IMR-90 (cell line): ENCODE data around the gene PPHLN1. TPM values are rescaled to one million over a fixed set of nuclear protein-coding genes. Genes with fewer than 3 reads are reported as not detected.

Experiments used
- ATAC-seq: fragments of 200-7000 bp; cut with Tn5 transposase; 2 replicates; pipeline ENCODE4 v1.9.1; 2020; ENCODE audit warnings: low read depth, mild to moderate bottlenecking, moderate library complexity
- BruUV-seq: library from RNA; stranded (reverse); fragments of 400-500 nt; replicated peaks from 2 replicates; lab custom pipeline; 2021; lab: Mats Ljungman, UMichigan
- CTCF ChIA-PET: fragments of 300-600 bp; formaldehyde crosslinking; extraction: SDS; loops from one replicate; lab custom pipeline; 2021; ENCODE audit warnings: antibody characterized with exemption; lab: Yijun Ruan, JAX
- POLR2A ChIA-PET: fragments of 300-600 bp; sonication (Branson Sonifier 250); formaldehyde crosslinking; loops from one replicate; lab custom pipeline; 2022; ENCODE audit warnings: antibody characterized with exemption; ENCODE audit not compliant: unreplicated experiment; lab: Charles Lee
- DNase-seq: peaks from one replicate; pipeline ENCODE4 v3.0.0; 2013
- H2AFZ ChIP-seq: replicated peaks from 2 replicates; pipeline ENCODE3; 2013; ENCODE audit warnings: low read length, mild to moderate bottlenecking; ENCODE audit not compliant: poor library complexity
- H2AK5ac ChIP-seq: 2 replicates; pipeline ENCODE4 v1.6.1; 2013; ENCODE audit warnings: low read depth, low read length, inconsistent platforms
- H2AK9ac ChIP-seq: replicated peaks from 2 replicates; pipeline ENCODE3; 2013; ENCODE audit warnings: mild to moderate bottlenecking, low read depth, low read length, moderate library complexity; ENCODE audit not compliant: poor library complexity
- H2BK120ac ChIP-seq: 2 replicates; pipeline ENCODE4 v1.6.1; 2013; ENCODE audit warnings: low read depth, low read length, inconsistent platforms
- H2BK15ac ChIP-seq: 3 replicates; pipeline ENCODE4 v1.6.1; 2013; ENCODE audit warnings: low read depth, low read length, inconsistent platforms
- H2BK20ac ChIP-seq: 2 replicates; pipeline ENCODE4 v1.6.1; 2013; ENCODE audit warnings: low read depth, mild to moderate bottlenecking, inconsistent platforms, low read length, moderate library complexity
- H2BK5ac ChIP-seq: 2 replicates; pipeline ENCODE4 v1.6.1; 2013; ENCODE audit warnings: mild to moderate bottlenecking, low read depth, low read length, inconsistent platforms; ENCODE audit not compliant: poor library complexity, severe bottlenecking
- H3K14ac ChIP-seq: replicated peaks from 2 replicates; pipeline ENCODE4 v1.6.1; 2013; ENCODE audit warnings: low read depth, low read length, inconsistent platforms
- H3K18ac ChIP-seq: 2 replicates; pipeline ENCODE4 v1.6.1; 2013; ENCODE audit warnings: low read depth, low read length, control low read depth
- H3K23ac ChIP-seq: 2 replicates; pipeline ENCODE4 v1.6.1; 2013; ENCODE audit warnings: low read depth, low read length, inconsistent platforms
- H3K27ac ChIP-seq: 2 replicates; pipeline ENCODE4 v1.5.1; 2013; ENCODE audit warnings: mild to moderate bottlenecking, control low read depth, low read length; ENCODE audit not compliant: insufficient read depth
- H3K27me3 ChIP-seq: 2 replicates; pipeline ENCODE4 v1.6.1; 2013; ENCODE audit warnings: low read length; ENCODE audit not compliant: control insufficient read depth, insufficient read depth
- H3K36me3 ChIP-seq: 2 replicates; pipeline ENCODE4 v1.6.1; 2013; ENCODE audit warnings: low read length, mixed read lengths; ENCODE audit not compliant: control insufficient read depth, insufficient read depth
- H3K4ac ChIP-seq: 2 replicates; pipeline ENCODE4 v1.6.1; 2013; ENCODE audit warnings: low read depth, low read length, inconsistent platforms
- H3K4me1 ChIP-seq: 2 replicates; pipeline ENCODE4 v1.6.1; 2013; ENCODE audit warnings: low read length, mixed read lengths; ENCODE audit not compliant: control insufficient read depth, insufficient read depth
- H3K4me2 ChIP-seq: 2 replicates; pipeline ENCODE4 v1.6.1; 2013; ENCODE audit warnings: low read depth, mild to moderate bottlenecking, control low read depth, low read length, moderate library complexity
- H3K4me3 ChIP-seq: 2 replicates; pipeline ENCODE4 v1.5.1; 2013; ENCODE audit warnings: low read depth, mild to moderate bottlenecking, control low read depth, low read length, moderate library complexity; ENCODE audit not compliant: insufficient read depth
- H3K56ac ChIP-seq: 2 replicates; pipeline ENCODE4 v1.6.1; 2013; ENCODE audit warnings: low read length, inconsistent platforms; ENCODE audit not compliant: insufficient read depth; ENCODE audit errors: extremely low read depth
- H3K79me1 ChIP-seq, 2 experiments: 2 replicates each; pipeline ENCODE4 v1.6.1; 2013; ENCODE audit warnings: low read length in 2 of 2, inconsistent platforms in 1 of 2, low read depth in 1 of 2
- H3K9ac ChIP-seq: 2 replicates; pipeline ENCODE4 v1.6.1; 2013; ENCODE audit warnings: low read depth, low read length, control low read depth
- H3K9me1 ChIP-seq: 2 replicates; pipeline ENCODE4 v1.6.1; 2013; ENCODE audit warnings: low read length, inconsistent platforms; ENCODE audit not compliant: insufficient read depth
- H3K9me3 ChIP-seq: 2 replicates; pipeline ENCODE4 v1.6.1; 2013; ENCODE audit warnings: low read length; ENCODE audit not compliant: control insufficient read depth, insufficient read depth
- H4K20me1 ChIP-seq: 2 replicates; pipeline ENCODE4 v1.6.1; 2013; ENCODE audit warnings: low read length, inconsistent platforms; ENCODE audit not compliant: insufficient read depth
- H4K5ac ChIP-seq: 2 replicates; pipeline ENCODE4 v1.6.1; 2013; ENCODE audit warnings: mild to moderate bottlenecking, low read depth, low read length, control low read depth
- H4K8ac ChIP-seq, 2 experiments: 2 replicates each; pipeline ENCODE4 v1.6.1; 2013; ENCODE audit warnings: low read depth in 2 of 2, low read length in 2 of 2, control low read depth in 1 of 2, inconsistent platforms in 1 of 2
- H4K91ac ChIP-seq: 2 replicates; pipeline ENCODE4 v1.6.1; 2013; ENCODE audit warnings: low read depth, low read length, inconsistent platforms; ENCODE audit not compliant: insufficient read depth
- BHLHE40 ChIP-seq: fragments of 150-350 bp; IDR thresholded peaks from 2 replicates; pipeline ENCODE4 v1.6.1; 2016; ENCODE audit warnings: mild to moderate bottlenecking, low read depth, low read length
- CHD1 ChIP-seq: IDR thresholded peaks from 2 replicates; pipeline ENCODE4 v1.6.1; 2012; ENCODE audit warnings: low read depth, low read length, improper control_type of control experiment
- FOS ChIP-seq: fragments of 150-350 bp; IDR thresholded peaks from 2 replicates; pipeline ENCODE4 v1.6.1; 2016; ENCODE audit warnings: low read depth, low read length
- MAZ ChIP-seq: IDR thresholded peaks from 2 replicates; pipeline ENCODE4 v1.6.1; 2012; ENCODE audit warnings: low read depth, mild to moderate bottlenecking, low read length, improper control_type of control experiment, moderate library complexity, borderline replicate concordance
- MXI1 ChIP-seq: IDR thresholded peaks from 2 replicates; pipeline ENCODE4 v1.6.1; 2012; ENCODE audit warnings: low read depth, mild to moderate bottlenecking, low read length, moderate library complexity, borderline replicate concordance
- NFE2L2 ChIP-seq: fragments of 150-350 bp; IDR thresholded peaks from 2 replicates; pipeline ENCODE4 v1.6.1; 2016; ENCODE audit warnings: low read depth, mild to moderate bottlenecking, low read length
- POLR2A ChIP-seq: IDR thresholded peaks from 2 replicates; pipeline ENCODE4 v1.6.1; 2012; ENCODE audit warnings: mild to moderate bottlenecking, low read depth, low read length
- RAD21 ChIP-seq: IDR thresholded peaks from 2 replicates; pipeline ENCODE4 v1.6.1; 2012; ENCODE audit warnings: low read length, improper control_type of control experiment
- RCOR1 ChIP-seq: IDR thresholded peaks from 2 replicates; pipeline ENCODE4 v1.6.1; 2012; ENCODE audit warnings: mild to moderate bottlenecking, low read length, improper control_type of control experiment; ENCODE audit not compliant: insufficient replicate concordance
- RFX5 ChIP-seq: IDR thresholded peaks from 2 replicates; pipeline ENCODE4 v1.8.0; 2012; ENCODE audit warnings: low read depth, mild to moderate bottlenecking, low read length, moderate library complexity
- WGBS, 2 experiments: methylation state at CpG; one replicate each; pipeline versions ENCODE4 v1.1.5 to v1.1.7; 2013; ENCODE audit warnings: missing lambda C conversion rate in 2 of 2; ENCODE audit not compliant: insufficient read length in 1 of 2; ENCODE audit errors: extremely low coverage in 2 of 2; 5-methylcytosine and 5-hydroxymethylcytosine counted together
- dilution Hi-C: fragments of 300-500 bp; cut with HindIII; formaldehyde crosslinking; loops from one replicate; pipeline ENCODE4 v1.14.3; 2018; ENCODE audit warnings: low sequenced_read_pairs; ENCODE audit not compliant: unreplicated experiment
- in situ Hi-C: fragments of 300-500 bp; cut with MboI; formaldehyde crosslinking; loops from 3 replicates; pipeline ENCODE4 v1.14.3; 2019; ENCODE audit warnings: low sequenced_read_pairs, inconsistent platforms, mixed read lengths
- intact Hi-C: fragments of 100-400 bp; cut with micrococcal nuclease; formaldehyde crosslinking; loops from 2 replicates; pipeline ENCODE4 v1.10.0; 2022
- polyA plus RNA-seq, 3 experiments: library from polyadenylated mRNA; depleted of rRNA; stranded (reverse); fragments of >200 nt; gene quantifications; 2 replicates each; pipeline ENCODE4 v1.2.3, GENCODE V29; 2012; ENCODE audit warnings: low replicate concordance in 1 of 3
- total RNA-seq: library from RNA; depleted of rRNA; stranded (reverse); fragments of >200 nt; gene quantifications from 2 replicates; pipeline ENCODE4 v1.2.3, GENCODE V29; 2012
- TF ChIP-seq, protein P1 (sequence below): conservative IDR thresholded peaks from 2 replicates; pipeline ENCODE4 v1.5.1; 2012; ENCODE audit warnings: mild to moderate bottlenecking, low read depth, low read length, improper control_type of control experiment
- TF ChIP-seq, protein P2 (sequence below): fragments of 150-350 bp; IDR thresholded peaks from 2 replicates; pipeline ENCODE4 v1.6.1; 2017; ENCODE audit warnings: mild to moderate bottlenecking, antibody characterized with exemption, low read length, low read depth
- TF ChIP-seq, protein P3 (sequence below): fragments of 150-350 bp; IDR thresholded peaks from 2 replicates; pipeline ENCODE4 v1.6.1; 2016; ENCODE audit warnings: low read depth, mild to moderate bottlenecking, low read length, moderate library complexity, borderline replicate concordance

The PPHLN1 gene
- total and polyA plus RNA-seq, 2 of the 4 experiments (the other 2 are of a cell fraction) = 50.7 to 54.3 TPM

DNA sequence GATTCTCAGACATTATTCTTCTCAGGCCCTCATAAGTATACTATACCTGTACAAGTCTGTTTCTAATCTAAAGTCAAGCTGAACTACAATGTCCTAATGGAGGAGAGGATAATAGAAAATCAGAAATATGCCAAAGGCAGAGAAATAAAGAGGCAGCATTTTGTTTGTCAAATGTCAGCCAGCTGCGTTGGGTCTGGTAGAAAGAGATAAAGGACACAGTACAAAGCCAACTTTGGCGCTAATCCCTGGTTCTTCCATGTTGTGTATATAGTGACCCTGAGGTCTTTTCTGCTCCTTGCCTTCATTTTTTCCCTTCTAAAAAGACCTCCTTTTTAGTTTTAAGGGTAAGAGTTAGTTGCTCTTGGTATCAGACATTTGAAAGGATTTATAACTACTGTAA is 160.4 kb downstream of the PPHLN1 start:
- Histone ChIP-seq H2BK120ac (no peak overlapping the region), H3K14ac (no peak overlapping the region), H2BK20ac (no peak overlapping the region), H2BK5ac (no peak overlapping the region), H4K5ac (no peak overlapping the region), H3K4me3 (no peak overlapping the region), H3K56ac (no peak overlapping the region), H3K18ac (no peak overlapping the region), H2AK5ac (no peak overlapping the region), H4K8ac (no peak overlapping the region), H3K4ac (no peak overlapping the region), H3K23ac (no peak overlapping the region), H2BK15ac (no peak overlapping the region), H3K79me1 (peaks cover 7 to 18% of the 10 kb centered on the region in 2 experiments; a peak in 2 of 4 replicates), H2AFZ (no peak overlapping the region), H4K20me1 (no peaks in the 10 kb centered on the region), H4K91ac (no peak overlapping the region), H3K27ac (no peak overlapping the region), H3K4me2 (no peak overlapping the region), H2AK9ac (no peak overlapping the region), H3K27me3 (no peaks in the 10 kb centered on the region), H3K36me3 (no peaks in the 10 kb centered on the region), H3K9me1 (no peaks in the 10 kb centered on the region), H3K4me1 (no peaks in the 10 kb centered on the region; the same call in 1 of the 2 replicates), H3K9ac (no peak overlapping the region), H3K9me3 (no peaks in the 10 kb centered on the region)
- CTCF ChIA-PET = no interaction called here
- dilution Hi-C loops (no loop called here), intact Hi-C loops (no loop called here), in situ Hi-C loops (loop anchor here (5.0 kb wide), 1 partner anchor 791 kb away; no protein-coding TSS in a partner anchor)
- POLR2A ChIA-PET = no interaction called here
- WGBS, 2 experiments = no CpG with 5 or more reads among the region's 2 CpGs
- no peak for ATAC-seq
- no peak for DNase-seq
- TF ChIP-seq RCOR1 = no peak
- TF ChIP-seq, protein P1, sequence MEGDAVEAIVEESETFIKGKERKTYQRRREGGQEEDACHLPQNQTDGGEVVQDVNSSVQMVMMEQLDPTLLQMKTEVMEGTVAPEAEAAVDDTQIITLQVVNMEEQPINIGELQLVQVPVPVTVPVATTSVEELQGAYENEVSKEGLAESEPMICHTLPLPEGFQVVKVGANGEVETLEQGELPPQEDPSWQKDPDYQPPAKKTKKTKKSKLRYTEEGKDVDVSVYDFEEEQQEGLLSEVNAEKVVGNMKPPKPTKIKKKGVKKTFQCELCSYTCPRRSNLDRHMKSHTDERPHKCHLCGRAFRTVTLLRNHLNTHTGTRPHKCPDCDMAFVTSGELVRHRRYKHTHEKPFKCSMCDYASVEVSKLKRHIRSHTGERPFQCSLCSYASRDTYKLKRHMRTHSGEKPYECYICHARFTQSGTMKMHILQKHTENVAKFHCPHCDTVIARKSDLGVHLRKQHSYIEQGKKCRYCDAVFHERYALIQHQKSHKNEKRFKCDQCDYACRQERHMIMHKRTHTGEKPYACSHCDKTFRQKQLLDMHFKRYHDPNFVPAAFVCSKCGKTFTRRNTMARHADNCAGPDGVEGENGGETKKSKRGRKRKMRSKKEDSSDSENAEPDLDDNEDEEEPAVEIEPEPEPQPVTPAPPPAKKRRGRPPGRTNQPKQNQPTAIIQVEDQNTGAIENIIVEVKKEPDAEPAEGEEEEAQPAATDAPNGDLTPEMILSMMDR = no peak
- TF ChIP-seq POLR2A = no peak
- TF ChIP-seq RAD21 = no peak
- no peak for TF ChIP-seq NFE2L2
- no peak for TF ChIP-seq BHLHE40
- TF ChIP-seq, protein P2, sequence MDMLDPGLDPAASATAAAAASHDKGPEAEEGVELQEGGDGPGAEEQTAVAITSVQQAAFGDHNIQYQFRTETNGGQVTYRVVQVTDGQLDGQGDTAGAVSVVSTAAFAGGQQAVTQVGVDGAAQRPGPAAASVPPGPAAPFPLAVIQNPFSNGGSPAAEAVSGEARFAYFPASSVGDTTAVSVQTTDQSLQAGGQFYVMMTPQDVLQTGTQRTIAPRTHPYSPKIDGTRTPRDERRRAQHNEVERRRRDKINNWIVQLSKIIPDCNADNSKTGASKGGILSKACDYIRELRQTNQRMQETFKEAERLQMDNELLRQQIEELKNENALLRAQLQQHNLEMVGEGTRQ = no peak
- TF ChIP-seq CHD1 = no peak
- TF ChIP-seq, protein P3, sequence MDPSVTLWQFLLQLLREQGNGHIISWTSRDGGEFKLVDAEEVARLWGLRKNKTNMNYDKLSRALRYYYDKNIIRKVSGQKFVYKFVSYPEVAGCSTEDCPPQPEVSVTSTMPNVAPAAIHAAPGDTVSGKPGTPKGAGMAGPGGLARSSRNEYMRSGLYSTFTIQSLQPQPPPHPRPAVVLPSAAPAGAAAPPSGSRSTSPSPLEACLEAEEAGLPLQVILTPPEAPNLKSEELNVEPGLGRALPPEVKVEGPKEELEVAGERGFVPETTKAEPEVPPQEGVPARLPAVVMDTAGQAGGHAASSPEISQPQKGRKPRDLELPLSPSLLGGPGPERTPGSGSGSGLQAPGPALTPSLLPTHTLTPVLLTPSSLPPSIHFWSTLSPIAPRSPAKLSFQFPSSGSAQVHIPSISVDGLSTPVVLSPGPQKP = no peak
- no peak for TF ChIP-seq MXI1
- no peak for TF ChIP-seq RFX5
- TF ChIP-seq MAZ = no peak
- TF ChIP-seq FOS = no peak
- BruUV-seq = no TSS peak
